Thyroid gland (tissue), 4 donors: Measurements from ENCODE around the gene TAF4B. TPM values are rescaled to one million over a fixed set of nuclear protein-coding genes. Genes with fewer than 3 reads are reported as not detected.

Experiments used
- DNase-seq, 2 donors: peaks; one replicate each; pipeline ENCODE4 v3.0.0-alpha.2; 2019
- H3K27ac ChIP-seq, 3 donors: fragments of 200-600 bp; sonication (generic); 1 replicate in 2 of 3; 2 replicates in 1 of 3; pipeline ENCODE4 v1.5.1; 2016 to 2019; ENCODE audit warnings: mild to moderate bottlenecking in 1 of 3, moderate library complexity in 1 of 3
- H3K27me3 ChIP-seq: fragments of 200-600 bp; sonication (generic); one replicate; pipeline ENCODE4 v1.5.1; 2019
- H3K36me3 ChIP-seq, 2 donors: fragments of 200-600 bp; sonication (generic); one replicate each; pipeline ENCODE4 v1.5.1; 2016 to 2019
- H3K4me1 ChIP-seq, 2 donors: fragments of 200-600 bp; sonication (generic); one replicate each; pipeline ENCODE4 v1.5.1; 2017 to 2019
- H3K4me3 ChIP-seq, 3 donors: fragments of 200-600 bp; sonication (generic); replicated peaks in 1 of 3; 1 replicate in 2 of 3; 2 replicates in 1 of 3; pipeline ENCODE4 v1.5.1; 2016; ENCODE audit warnings: mild to moderate bottlenecking in 1 of 3
- H3K9me3 ChIP-seq: fragments of 200-600 bp; sonication (generic); one replicate; pipeline ENCODE4 v1.5.1; 2017
- POLR2A ChIP-seq, 2 donors: fragments of 450-650 bp; IDR thresholded peaks; one replicate each; pipeline ENCODE4 v1.6.1; 2017; ENCODE audit warnings: antibody characterized with exemption in 2 of 2, mild to moderate bottlenecking in 2 of 2, moderate library complexity in 1 of 2
- WGBS, 2 donors: methylation state at CpG; one replicate each; pipeline ENCODE4 v1.1.5; 2017; 5-methylcytosine and 5-hydroxymethylcytosine counted together
- intact Hi-C: fragments of 100-400 bp; cut with DNase I; formaldehyde crosslinking; loops from one replicate; pipeline ENCODE4 v1.15.1; 2023
- total RNA-seq, 4 donors: library from RNA; depleted of rRNA; stranded (reverse); fragments of >200 nt; gene quantifications; one replicate each; pipeline ENCODE4 v1.2.3, GENCODE V29; 2016
- TF ChIP-seq, protein P1 (sequence below), 6 experiments: fragments of 200-600 bp in 3 of 6; fragments of 450-650 bp in 3 of 6; sonication (generic) in 3 of 6; IDR thresholded peaks; one replicate each; pipeline ENCODE4 v1.5.1; 2016 to 2019; ENCODE audit warnings: antibody characterized with exemption in 6 of 6, mild to moderate bottlenecking in 2 of 6, inconsistent platforms in 1 of 6, moderate library complexity in 1 of 6

Gene TAF4B, protein sequence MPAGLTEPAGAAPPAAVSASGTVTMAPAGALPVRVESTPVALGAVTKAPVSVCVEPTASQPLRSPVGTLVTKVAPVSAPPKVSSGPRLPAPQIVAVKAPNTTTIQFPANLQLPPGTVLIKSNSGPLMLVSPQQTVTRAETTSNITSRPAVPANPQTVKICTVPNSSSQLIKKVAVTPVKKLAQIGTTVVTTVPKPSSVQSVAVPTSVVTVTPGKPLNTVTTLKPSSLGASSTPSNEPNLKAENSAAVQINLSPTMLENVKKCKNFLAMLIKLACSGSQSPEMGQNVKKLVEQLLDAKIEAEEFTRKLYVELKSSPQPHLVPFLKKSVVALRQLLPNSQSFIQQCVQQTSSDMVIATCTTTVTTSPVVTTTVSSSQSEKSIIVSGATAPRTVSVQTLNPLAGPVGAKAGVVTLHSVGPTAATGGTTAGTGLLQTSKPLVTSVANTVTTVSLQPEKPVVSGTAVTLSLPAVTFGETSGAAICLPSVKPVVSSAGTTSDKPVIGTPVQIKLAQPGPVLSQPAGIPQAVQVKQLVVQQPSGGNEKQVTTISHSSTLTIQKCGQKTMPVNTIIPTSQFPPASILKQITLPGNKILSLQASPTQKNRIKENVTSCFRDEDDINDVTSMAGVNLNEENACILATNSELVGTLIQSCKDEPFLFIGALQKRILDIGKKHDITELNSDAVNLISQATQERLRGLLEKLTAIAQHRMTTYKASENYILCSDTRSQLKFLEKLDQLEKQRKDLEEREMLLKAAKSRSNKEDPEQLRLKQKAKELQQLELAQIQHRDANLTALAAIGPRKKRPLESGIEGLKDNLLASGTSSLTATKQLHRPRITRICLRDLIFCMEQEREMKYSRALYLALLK
- total RNA-seq, result 10 to 100 TPM in 2 of 4 donors, 1 to 10 TPM in 2; 8.7 to 12.7 (median 9.8) TPM

DNA sequence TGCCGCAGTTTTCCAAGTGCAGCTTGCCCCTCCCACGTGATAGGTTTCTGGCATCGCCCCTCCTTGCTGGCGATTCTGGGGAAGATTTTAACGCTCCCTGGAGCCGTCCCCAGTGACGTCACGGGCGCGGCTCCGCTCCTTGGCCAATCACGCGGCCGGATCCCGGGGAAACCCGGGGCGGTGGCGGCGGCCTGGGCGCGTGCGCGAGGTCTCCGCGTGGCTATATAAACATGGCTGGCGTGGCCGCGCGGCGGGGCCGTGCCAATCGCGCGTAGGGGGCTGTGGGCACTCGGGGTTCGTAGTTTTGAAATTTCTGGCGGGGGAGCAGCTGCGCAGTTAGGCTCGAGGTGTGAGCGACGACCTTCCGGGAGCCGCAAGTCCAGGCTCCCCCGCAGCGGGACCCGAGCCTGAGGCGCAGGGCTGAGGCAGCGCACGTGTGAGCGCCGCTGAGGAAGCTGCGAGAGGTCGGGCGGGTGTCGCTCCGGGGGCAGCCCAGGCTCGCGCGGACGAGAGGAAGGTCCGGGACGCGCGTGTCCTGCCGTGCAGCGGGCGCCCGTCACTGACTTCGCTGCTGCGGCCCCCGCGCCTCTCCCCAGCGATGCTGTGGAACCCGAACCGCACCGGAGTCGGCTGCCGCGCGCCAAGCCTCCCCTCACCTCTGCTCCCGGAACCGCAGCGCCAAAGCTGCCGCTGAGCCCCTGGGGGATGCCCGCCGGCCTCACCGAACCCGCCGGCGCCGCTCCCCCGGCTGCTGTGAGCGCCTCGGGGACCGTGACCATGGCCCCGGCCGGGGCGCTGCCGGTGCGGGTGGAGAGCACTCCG lies at the start of gene TAF4B:
TAF4B (plus strand) TSS at position 217 of the 822 bp plus-strand sequence; CDS start at position 706, 489 bp downstream.
- Histone ChIP-seq H3K4me1 (peaks cover 7% of the 10 kb centered on the region in 2 donors), H3K4me3 (peak within 1 kb of the TSS; percentile 72 to 91 (median 81)), H3K36me3 (no peaks in the 10 kb centered on the region), H3K27ac (peak within 1 kb of the TSS in 2 of 3 donors; percentile 45 to 64), H3K9me3 (no peaks in the 10 kb centered on the region), H3K27me3 (no peaks in the 10 kb centered on the region)
- intact Hi-C loops, result loop anchor here (10.0 kb wide), 1 partner anchor 132 kb away; the partner anchor contains the start of gene SS18
- WGBS, 2 donors, result 0% methylated on average over 1 to 32 of the region's 101 CpGs
- peak in 1 of 2 donors; percentile 94 for TF ChIP-seq POLR2A (IDR thresholded peaks at IDR 0.05)
- TF ChIP-seq, protein P1, sequence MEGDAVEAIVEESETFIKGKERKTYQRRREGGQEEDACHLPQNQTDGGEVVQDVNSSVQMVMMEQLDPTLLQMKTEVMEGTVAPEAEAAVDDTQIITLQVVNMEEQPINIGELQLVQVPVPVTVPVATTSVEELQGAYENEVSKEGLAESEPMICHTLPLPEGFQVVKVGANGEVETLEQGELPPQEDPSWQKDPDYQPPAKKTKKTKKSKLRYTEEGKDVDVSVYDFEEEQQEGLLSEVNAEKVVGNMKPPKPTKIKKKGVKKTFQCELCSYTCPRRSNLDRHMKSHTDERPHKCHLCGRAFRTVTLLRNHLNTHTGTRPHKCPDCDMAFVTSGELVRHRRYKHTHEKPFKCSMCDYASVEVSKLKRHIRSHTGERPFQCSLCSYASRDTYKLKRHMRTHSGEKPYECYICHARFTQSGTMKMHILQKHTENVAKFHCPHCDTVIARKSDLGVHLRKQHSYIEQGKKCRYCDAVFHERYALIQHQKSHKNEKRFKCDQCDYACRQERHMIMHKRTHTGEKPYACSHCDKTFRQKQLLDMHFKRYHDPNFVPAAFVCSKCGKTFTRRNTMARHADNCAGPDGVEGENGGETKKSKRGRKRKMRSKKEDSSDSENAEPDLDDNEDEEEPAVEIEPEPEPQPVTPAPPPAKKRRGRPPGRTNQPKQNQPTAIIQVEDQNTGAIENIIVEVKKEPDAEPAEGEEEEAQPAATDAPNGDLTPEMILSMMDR (IDR thresholded peaks at IDR 0.05), result peak in 1 of 6 experiments; percentile 18
- DNase-seq, result peak; percentile 96

DNA sequence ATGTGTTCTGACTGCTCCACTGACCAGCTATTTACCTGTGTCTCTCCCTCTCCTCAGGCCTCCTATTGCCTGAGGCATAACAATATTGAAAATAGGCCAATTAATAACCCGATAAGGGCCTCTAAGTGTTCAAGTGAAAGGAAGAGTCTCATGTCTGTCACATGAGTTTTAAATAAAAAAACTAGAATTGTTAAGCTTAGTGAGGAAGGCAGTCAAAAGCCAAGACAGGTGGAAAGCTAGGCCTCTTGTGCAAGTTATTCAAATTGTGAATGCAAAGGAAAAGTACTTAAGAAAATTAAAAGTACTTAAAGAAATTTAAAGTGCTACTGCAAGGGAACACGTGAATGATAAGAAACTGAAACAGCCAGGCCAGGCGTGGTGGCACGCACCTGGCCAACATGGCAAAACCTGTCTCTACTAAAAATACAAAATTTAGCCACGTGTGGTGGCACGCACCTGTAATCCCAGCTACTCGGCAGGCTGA lies 44.9 kb upstream of the TAF4B start:
- no peak overlapping the region for H3K4me3 ChIP-seq
- 83 to 87% methylated on average over 7 of the region's 7 CpGs for WGBS, 2 donors
- intact Hi-C loops, result no loop called here

DNA sequence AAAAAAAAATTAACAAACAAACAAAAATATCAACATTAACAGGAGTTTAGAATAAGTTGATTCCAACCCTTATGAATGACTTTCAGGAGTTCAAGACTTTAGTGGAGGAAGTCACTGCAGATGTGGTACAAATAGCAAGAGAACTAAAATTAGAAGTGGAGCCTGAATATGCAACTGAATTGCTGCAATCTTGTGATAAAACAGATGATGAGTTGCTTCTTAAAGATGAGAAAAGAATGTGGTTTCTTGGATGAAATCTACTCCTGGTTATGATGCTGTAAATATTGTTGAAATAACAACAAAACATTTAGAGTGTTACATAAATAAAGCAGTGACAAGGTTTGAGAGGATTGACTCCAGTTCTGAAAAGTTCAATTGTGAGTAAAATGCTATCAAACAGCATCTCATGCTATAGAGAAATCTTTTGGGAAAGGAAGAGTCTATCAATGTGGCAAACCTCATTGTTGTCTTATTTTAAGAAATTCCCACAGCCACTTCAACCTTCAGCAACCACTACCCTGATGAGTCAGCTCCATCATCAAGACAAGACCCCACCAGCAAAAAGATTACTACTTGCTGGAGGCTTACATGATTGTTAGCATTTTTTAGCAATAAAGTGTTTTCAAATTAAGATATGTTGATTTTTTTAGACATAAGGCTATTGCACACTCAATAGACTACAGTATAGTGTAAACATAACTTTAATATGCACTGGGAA lies 42.7 kb upstream of the TAF4B start:
- H3K9me3 ChIP-seq, result no peaks in the 10 kb centered on the region
- intact Hi-C loops, result no loop called here

More for the DNA sequence above, 44.9 kb upstream of the TAF4B start:
- no peak for DNase-seq
- no peak for TF ChIP-seq POLR2A (IDR thresholded peaks at IDR 0.05)
- TF ChIP-seq, protein P1 (IDR thresholded peaks at IDR 0.05), result no peak
- Histone ChIP-seq H3K27me3 (no peaks in the 10 kb centered on the region), H3K36me3 (no peaks in the 10 kb centered on the region), H3K27ac (no peak overlapping the region), H3K9me3 (no peaks in the 10 kb centered on the region), H3K4me1 (no peaks in the 10 kb centered on the region)

DNA sequence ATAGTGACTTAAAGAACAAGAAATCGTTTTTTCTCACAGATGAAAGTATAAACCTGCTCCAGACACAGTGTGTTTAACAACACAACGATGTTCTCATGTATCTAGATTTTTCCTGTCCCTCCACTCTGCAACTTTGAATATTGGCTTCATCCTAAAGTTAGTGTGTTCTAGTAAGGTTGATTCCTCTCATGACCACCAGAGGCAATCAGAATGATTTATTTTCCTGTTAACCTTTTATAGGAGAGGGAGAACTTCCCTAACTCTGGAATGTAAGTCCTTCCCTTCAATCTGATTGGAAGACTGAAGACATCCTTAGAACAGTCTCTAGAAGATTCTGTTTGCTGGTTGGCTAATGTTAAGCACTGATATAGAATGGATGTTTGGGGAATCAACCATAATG lies 41.0 kb upstream of the TAF4B start:
- intact Hi-C loops, result no loop called here
- Histone ChIP-seq H3K36me3 (no peaks in the 10 kb centered on the region), H3K4me1 (no peaks in the 10 kb centered on the region), H3K27me3 (no peaks in the 10 kb centered on the region), H3K4me3 (no peak overlapping the region), H3K9me3 (no peaks in the 10 kb centered on the region), H3K27ac (no peak overlapping the region)
- DNase-seq, result no peak
- 59 to 63% methylated on average over 2 of the region's 2 CpGs for WGBS, 2 donors
- TF ChIP-seq, protein P1 (IDR thresholded peaks at IDR 0.05), result peak in 2 of 6 experiments; percentile 24 to 28
- TF ChIP-seq POLR2A (IDR thresholded peaks at IDR 0.05), result no peak

More for the DNA sequence above, 42.7 kb upstream of the TAF4B start:
- no peak overlapping the region for H3K4me3 ChIP-seq
- DNase-seq, result no peak
- no peaks in the 10 kb centered on the region for H3K36me3 ChIP-seq
- no peaks in the 10 kb centered on the region for H3K4me1 ChIP-seq
- TF ChIP-seq, protein P1 (IDR thresholded peaks at IDR 0.05), result no peak
- no peak for TF ChIP-seq POLR2A (IDR thresholded peaks at IDR 0.05)
- H3K27ac ChIP-seq, result no peak overlapping the region
- no peaks in the 10 kb centered on the region for H3K27me3 ChIP-seq
